ENCODE results near the gene RPS27L. TPM values are rescaled to one million over a fixed set of nuclear protein-coding genes. Genes with fewer than 3 reads are reported as not detected.

Gene RPS27L
- total and polyA plus RNA-seq, 9 of the 15 experiments (the other 6 are each of a cell fraction or from before 2014, with no cell fraction given) = 72.2 to 382 (median 116) TPM

DNA sequence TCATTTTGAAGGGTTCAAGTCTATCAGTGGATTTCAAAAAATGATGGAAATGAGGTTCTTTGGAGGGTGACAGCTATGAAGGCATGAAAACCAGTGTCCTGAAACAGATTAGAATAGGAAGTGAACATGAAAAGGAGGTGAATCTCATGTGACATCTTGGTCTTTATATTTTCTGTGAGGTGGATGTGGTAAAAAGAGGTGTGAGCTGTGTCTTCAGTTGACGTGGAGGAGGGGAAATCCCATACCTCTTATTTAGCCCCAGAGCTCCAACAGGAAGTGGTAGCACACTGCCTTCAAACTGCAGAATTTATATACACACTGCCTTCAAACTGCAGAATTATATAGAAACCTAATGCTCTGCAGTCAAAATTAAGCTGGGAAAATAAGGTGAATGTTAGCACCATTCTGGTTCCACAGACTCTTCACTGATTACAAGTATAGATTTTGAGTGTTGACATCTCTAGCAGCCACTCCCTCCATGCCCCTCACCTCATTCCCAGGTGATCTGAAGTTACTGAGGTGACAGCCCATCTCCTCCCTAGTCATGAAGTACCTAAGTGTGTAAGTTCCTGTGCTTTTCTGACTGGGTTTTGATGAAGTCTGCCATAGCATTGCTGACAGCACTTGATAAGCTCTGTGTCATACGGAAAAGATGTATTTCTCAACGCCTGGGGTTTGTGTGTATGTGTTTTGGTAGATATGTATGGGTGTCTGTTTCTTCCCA lies 34.8 kb upstream of the RPS27L start (continued):
- peak; percentile 77 for TF ChIP-seq STAT5A (IDR thresholded peaks at IDR 0.05; ENCODE audit: borderline replicate concordance, low read length)
- TF ChIP-seq DPF2 (IDR thresholded peaks at IDR 0.05) = peak; percentile 91
- TF ChIP-seq BCOR (IDR thresholded peaks at IDR 0.05) = no peak
- TF ChIP-seq, protein P1, sequence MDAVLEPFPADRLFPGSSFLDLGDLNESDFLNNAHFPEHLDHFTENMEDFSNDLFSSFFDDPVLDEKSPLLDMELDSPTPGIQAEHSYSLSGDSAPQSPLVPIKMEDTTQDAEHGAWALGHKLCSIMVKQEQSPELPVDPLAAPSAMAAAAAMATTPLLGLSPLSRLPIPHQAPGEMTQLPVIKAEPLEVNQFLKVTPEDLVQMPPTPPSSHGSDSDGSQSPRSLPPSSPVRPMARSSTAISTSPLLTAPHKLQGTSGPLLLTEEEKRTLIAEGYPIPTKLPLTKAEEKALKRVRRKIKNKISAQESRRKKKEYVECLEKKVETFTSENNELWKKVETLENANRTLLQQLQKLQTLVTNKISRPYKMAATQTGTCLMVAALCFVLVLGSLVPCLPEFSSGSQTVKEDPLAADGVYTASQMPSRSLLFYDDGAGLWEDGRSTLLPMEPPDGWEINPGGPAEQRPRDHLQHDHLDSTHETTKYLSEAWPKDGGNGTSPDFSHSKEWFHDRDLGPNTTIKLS (IDR thresholded peaks at IDR 0.05; ENCODE audit: borderline replicate concordance, low read depth) = no peak
- TF ChIP-seq XRCC5 (IDR thresholded peaks at IDR 0.05; ENCODE audit: low read depth, low read length) = no peak
- peak; percentile 11; the same call in 1 of the 2 replicates for TF ChIP-seq BACH1 (tag; IDR thresholded peaks at IDR 0.05)
- TF ChIP-seq, protein P2, sequence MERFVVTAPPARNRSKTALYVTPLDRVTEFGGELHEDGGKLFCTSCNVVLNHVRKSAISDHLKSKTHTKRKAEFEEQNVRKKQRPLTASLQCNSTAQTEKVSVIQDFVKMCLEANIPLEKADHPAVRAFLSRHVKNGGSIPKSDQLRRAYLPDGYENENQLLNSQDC (CRISPR knock-in tag; IDR thresholded peaks at IDR 0.05) = no peak
- TF ChIP-seq, protein P3, sequence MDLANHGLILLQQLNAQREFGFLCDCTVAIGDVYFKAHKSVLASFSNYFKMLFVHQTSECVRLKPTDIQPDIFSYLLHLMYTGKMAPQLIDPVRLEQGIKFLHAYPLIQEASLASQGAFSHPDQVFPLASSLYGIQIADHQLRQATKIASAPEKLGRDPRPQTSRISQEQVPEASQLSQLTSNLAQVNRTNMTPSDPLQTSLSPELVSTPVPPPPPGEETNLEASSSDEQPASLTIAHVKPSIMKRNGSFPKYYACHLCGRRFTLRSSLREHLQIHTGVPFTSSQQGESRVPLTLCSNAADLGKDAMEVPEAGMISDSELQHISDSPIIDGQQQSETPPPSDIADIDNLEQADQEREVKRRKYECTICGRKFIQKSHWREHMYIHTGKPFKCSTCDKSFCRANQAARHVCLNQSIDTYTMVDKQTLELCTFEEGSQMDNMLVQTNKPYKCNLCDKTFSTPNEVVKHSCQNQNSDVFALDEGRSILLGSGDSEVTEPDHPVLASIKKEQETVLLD (IDR thresholded peaks at IDR 0.05) = peak; percentile 39; the same call in 1 of the 2 replicates
- TF ChIP-seq NCOA6 (IDR thresholded peaks at IDR 0.05) = no peak
- TF ChIP-seq CXXC5 (CRISPR knock-in tag; IDR thresholded peaks at IDR 0.05) = peak; percentile 28; the same call in 1 of the 2 replicates
- TF ChIP-seq MTA1 (IDR thresholded peaks at IDR 0.05; ENCODE audit: borderline replicate concordance) = no peak
- TF ChIP-seq, protein P4, sequence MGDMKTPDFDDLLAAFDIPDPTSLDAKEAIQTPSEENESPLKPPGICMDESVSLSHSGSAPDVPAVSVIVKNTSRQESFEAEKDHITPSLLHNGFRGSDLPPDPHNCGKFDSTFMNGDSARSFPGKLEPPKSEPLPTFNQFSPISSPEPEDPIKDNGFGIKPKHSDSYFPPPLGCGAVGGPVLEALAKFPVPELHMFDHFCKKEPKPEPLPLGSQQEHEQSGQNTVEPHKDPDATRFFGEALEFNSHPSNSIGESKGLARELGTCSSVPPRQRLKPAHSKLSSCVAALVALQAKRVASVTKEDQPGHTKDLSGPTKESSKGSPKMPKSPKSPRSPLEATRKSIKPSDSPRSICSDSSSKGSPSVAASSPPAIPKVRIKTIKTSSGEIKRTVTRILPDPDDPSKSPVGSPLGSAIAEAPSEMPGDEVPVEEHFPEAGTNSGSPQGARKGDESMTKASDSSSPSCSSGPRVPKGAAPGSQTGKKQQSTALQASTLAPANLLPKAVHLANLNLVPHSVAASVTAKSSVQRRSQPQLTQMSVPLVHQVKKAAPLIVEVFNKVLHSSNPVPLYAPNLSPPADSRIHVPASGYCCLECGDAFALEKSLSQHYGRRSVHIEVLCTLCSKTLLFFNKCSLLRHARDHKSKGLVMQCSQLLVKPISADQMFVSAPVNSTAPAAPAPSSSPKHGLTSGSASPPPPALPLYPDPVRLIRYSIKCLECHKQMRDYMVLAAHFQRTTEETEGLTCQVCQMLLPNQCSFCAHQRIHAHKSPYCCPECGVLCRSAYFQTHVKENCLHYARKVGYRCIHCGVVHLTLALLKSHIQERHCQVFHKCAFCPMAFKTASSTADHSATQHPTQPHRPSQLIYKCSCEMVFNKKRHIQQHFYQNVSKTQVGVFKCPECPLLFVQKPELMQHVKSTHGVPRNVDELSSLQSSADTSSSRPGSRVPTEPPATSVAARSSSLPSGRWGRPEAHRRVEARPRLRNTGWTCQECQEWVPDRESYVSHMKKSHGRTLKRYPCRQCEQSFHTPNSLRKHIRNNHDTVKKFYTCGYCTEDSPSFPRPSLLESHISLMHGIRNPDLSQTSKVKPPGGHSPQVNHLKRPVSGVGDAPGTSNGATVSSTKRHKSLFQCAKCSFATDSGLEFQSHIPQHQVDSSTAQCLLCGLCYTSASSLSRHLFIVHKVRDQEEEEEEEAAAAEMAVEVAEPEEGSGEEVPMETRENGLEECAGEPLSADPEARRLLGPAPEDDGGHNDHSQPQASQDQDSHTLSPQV (IDR thresholded peaks at IDR 0.05) = peak; percentile 40; the same call in 1 of the 2 replicates
- TF ChIP-seq HMG20B (CRISPR knock-in tag; IDR thresholded peaks at IDR 0.05) = no peak
- no peak for TF ChIP-seq POLR2A (conservative IDR thresholded peaks at IDR 0.05)
- TF ChIP-seq, protein P5, sequence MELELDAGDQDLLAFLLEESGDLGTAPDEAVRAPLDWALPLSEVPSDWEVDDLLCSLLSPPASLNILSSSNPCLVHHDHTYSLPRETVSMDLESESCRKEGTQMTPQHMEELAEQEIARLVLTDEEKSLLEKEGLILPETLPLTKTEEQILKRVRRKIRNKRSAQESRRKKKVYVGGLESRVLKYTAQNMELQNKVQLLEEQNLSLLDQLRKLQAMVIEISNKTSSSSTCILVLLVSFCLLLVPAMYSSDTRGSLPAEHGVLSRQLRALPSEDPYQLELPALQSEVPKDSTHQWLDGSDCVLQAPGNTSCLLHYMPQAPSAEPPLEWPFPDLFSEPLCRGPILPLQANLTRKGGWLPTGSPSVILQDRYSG (tag; conservative IDR thresholded peaks at IDR 0.05; ENCODE audit: low read depth) = no peak
- TF ChIP-seq, protein P6, sequence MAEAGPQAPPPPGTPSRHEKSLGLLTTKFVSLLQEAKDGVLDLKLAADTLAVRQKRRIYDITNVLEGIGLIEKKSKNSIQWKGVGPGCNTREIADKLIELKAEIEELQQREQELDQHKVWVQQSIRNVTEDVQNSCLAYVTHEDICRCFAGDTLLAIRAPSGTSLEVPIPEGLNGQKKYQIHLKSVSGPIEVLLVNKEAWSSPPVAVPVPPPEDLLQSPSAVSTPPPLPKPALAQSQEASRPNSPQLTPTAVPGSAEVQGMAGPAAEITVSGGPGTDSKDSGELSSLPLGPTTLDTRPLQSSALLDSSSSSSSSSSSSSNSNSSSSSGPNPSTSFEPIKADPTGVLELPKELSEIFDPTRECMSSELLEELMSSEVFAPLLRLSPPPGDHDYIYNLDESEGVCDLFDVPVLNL (CRISPR knock-in tag; IDR thresholded peaks at IDR 0.05; ENCODE audit: low read depth) = no peak
- peak; percentile 56; the same call in 1 of the 2 replicates for TF ChIP-seq RBFOX2 (IDR thresholded peaks at IDR 0.05; ENCODE audit: low read depth, low read length)
- no peak for TF ChIP-seq BRCA1 (IDR thresholded peaks at IDR 0.05)
- no peak for TF ChIP-seq BRCA1 (CRISPR knock-in tag; IDR thresholded peaks at IDR 0.05)

Measured in K562 (cell line).